Measurements from ENCODE around the gene TMEM43.

Gene TMEM43

GRCh38 chr3:14144423-14145075 is 19.7 kb downstream of the TMEM43 start (continued):
- no peak for TF ChIP-seq ZNF223 (tag by site-specific recombination; IDR thresholded peaks at IDR 0.05)
- peak; percentile 82 for TF ChIP-seq SP7 (tag by site-specific recombination; IDR thresholded peaks at IDR 0.05)
- no peak for TF ChIP-seq GFI1B (tag by site-specific recombination; IDR thresholded peaks at IDR 0.05)
- no peak for TF ChIP-seq ZNF140 (tag by site-specific recombination; IDR thresholded peaks at IDR 0.05)
- no peak for TF ChIP-seq ZNF341 (tag by site-specific recombination; IDR thresholded peaks at IDR 0.05; ENCODE audit: low read depth)
- no peak for TF ChIP-seq SP3 (tag by site-specific recombination; IDR thresholded peaks at IDR 0.05)
- TF ChIP-seq ZNF561 (tag by site-specific recombination; IDR thresholded peaks at IDR 0.05; ENCODE audit: borderline replicate concordance), result no peak; the same call in 1 of the 2 replicates
- TF ChIP-seq, protein P1, sequence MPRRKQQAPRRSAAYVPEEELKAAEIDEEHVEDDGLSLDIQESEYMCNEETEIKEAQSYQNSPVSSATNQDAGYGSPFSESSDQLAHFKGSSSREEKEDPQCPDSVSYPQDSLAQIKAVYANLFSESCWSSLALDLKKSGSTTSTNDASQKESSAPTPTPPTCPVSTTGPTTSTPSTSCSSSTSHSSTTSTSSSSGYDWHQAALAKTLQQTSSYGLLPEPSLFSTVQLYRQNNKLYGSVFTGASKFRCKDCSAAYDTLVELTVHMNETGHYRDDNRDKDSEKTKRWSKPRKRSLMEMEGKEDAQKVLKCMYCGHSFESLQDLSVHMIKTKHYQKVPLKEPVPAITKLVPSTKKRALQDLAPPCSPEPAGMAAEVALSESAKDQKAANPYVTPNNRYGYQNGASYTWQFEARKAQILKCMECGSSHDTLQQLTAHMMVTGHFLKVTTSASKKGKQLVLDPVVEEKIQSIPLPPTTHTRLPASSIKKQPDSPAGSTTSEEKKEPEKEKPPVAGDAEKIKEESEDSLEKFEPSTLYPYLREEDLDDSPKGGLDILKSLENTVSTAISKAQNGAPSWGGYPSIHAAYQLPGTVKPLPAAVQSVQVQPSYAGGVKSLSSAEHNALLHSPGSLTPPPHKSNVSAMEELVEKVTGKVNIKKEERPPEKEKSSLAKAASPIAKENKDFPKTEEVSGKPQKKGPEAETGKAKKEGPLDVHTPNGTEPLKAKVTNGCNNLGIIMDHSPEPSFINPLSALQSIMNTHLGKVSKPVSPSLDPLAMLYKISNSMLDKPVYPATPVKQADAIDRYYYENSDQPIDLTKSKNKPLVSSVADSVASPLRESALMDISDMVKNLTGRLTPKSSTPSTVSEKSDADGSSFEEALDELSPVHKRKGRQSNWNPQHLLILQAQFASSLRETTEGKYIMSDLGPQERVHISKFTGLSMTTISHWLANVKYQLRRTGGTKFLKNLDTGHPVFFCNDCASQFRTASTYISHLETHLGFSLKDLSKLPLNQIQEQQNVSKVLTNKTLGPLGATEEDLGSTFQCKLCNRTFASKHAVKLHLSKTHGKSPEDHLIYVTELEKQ (tag by site-specific recombination; IDR thresholded peaks at IDR 0.05; ENCODE audit: borderline replicate concordance), result peak; percentile 53; the same call in 1 of the 2 replicates
- no peak for TF ChIP-seq ZNF423 (tag by site-specific recombination; IDR thresholded peaks at IDR 0.05)
- TF ChIP-seq ZNF654 (tag by site-specific recombination; IDR thresholded peaks at IDR 0.05; ENCODE audit: low read depth), result no peak
- no peak for TF ChIP-seq SCRT1 (tag by site-specific recombination; IDR thresholded peaks at IDR 0.05; ENCODE audit: borderline replicate concordance)
- TF ChIP-seq GLIS1 (tag by site-specific recombination; IDR thresholded peaks at IDR 0.05), result peak; percentile 47; the same call in 1 of the 2 replicates
- TF ChIP-seq ZNF23 (tag by site-specific recombination; IDR thresholded peaks at IDR 0.05; ENCODE audit: borderline replicate concordance), result no peak
- TF ChIP-seq KLF17 (tag by site-specific recombination; IDR thresholded peaks at IDR 0.05), result 0 out of 2 replicates have a peak, but pooled peaks have one; percentile 68
- no peak for TF ChIP-seq ZBTB11 (tag by site-specific recombination; conservative IDR thresholded peaks at IDR 0.05; ENCODE audit: low read depth)
- TF ChIP-seq, protein P2, sequence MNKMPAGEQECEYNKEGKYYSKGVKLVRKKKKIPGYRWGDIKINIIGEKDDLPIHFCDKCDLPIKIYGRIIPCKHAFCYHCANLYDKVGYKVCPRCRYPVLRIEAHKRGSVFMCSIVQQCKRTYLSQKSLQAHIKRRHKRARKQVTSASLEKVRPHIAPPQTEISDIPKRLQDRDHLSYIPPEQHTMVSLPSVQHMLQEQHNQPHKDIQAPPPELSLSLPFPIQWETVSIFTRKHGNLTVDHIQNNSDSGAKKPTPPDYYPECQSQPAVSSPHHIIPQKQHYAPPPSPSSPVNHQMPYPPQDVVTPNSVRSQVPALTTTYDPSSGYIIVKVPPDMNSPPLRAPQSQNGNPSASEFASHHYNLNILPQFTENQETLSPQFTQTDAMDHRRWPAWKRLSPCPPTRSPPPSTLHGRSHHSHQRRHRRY (tag by site-specific recombination; IDR thresholded peaks at IDR 0.05), result no peak
- no peak for TF ChIP-seq ZNF433 (tag by site-specific recombination; IDR thresholded peaks at IDR 0.05; ENCODE audit: low read depth)
- TF ChIP-seq, protein P3, sequence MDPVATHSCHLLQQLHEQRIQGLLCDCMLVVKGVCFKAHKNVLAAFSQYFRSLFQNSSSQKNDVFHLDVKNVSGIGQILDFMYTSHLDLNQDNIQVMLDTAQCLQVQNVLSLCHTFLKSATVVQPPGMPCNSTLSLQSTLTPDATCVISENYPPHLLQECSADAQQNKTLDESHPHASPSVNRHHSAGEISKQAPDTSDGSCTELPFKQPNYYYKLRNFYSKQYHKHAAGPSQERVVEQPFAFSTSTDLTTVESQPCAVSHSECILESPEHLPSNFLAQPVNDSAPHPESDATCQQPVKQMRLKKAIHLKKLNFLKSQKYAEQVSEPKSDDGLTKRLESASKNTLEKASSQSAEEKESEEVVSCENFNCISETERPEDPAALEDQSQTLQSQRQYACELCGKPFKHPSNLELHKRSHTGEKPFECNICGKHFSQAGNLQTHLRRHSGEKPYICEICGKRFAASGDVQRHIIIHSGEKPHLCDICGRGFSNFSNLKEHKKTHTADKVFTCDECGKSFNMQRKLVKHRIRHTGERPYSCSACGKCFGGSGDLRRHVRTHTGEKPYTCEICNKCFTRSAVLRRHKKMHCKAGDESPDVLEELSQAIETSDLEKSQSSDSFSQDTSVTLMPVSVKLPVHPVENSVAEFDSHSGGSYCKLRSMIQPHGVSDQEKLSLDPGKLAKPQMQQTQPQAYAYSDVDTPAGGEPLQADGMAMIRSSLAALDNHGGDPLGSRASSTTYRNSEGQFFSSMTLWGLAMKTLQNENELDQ (tag by site-specific recombination; IDR thresholded peaks at IDR 0.05; ENCODE audit: low read depth), result no peak
- no peak for TF ChIP-seq ZNF704 (tag by site-specific recombination; IDR thresholded peaks at IDR 0.05)
- TF ChIP-seq ZBTB6 (tag by site-specific recombination; IDR thresholded peaks at IDR 0.05), result no peak
- no peak; the same call in 1 of the 2 replicates for TF ChIP-seq ZNF394 (tag by site-specific recombination; IDR thresholded peaks at IDR 0.05; ENCODE audit: borderline replicate concordance)
- TF ChIP-seq ZNF175 (tag by site-specific recombination; IDR thresholded peaks at IDR 0.05), result no peak
- peak; percentile 73; the same call in 1 of the 2 replicates for TF ChIP-seq ZFP69B (tag by site-specific recombination; IDR thresholded peaks at IDR 0.05)
